OCI-LY3 (cell line): Measurements from ENCODE around the gene RBM20.

ENCODE experiments used
- EZH2phosphoT487 ChIP-seq: fragments of 200-600 bp; shearing (Covaris generic); IDR thresholded peaks from 2 replicates; pipeline ENCODE4 v1.6.1; 2018; ENCODE audit warnings: antibody characterized with exemption, mixed run types, low read depth
- TF ChIP-seq, protein P1 (sequence below): fragments of 200-600, 300-600 bp; sonication (generic); IDR thresholded peaks from 2 replicates; pipeline ENCODE4 v1.5.1; 2014; ENCODE audit warnings: antibody characterized with exemption, low read length, low read depth

DNA sequence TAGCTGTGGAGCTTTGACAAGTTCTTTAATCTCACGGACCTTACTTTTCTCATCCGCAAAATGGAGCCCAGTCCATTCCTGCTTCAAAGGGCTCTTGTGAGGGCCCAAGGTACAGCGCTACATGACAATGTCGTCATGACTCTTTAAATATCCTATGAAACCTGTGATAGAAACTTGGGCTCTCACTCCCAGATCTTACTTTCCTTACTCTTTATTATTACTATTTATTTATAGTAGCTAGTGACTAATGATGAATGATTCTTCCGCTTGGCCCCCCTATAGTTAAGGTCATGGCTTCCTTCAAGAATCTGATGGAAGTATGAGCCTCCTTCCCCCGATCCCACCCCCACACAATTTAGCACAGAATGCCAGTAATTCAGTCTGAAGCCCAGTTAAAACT lies 41.9 kb downstream of the RBM20 start:
- TF ChIP-seq, protein P1, sequence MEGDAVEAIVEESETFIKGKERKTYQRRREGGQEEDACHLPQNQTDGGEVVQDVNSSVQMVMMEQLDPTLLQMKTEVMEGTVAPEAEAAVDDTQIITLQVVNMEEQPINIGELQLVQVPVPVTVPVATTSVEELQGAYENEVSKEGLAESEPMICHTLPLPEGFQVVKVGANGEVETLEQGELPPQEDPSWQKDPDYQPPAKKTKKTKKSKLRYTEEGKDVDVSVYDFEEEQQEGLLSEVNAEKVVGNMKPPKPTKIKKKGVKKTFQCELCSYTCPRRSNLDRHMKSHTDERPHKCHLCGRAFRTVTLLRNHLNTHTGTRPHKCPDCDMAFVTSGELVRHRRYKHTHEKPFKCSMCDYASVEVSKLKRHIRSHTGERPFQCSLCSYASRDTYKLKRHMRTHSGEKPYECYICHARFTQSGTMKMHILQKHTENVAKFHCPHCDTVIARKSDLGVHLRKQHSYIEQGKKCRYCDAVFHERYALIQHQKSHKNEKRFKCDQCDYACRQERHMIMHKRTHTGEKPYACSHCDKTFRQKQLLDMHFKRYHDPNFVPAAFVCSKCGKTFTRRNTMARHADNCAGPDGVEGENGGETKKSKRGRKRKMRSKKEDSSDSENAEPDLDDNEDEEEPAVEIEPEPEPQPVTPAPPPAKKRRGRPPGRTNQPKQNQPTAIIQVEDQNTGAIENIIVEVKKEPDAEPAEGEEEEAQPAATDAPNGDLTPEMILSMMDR = no peak
- TF ChIP-seq EZH2phosphoT487 = no peak
